IPS DF 6.9 (cell line): ENCODE data around the gene NRXN3.

Experiments used
- DNase-seq: peaks from one replicate; pipeline ENCODE4 v3.0.0-alpha.2; 2013; ENCODE audit warnings: low read depth, low spot score
- H3K27ac ChIP-seq: one replicate; pipeline ENCODE4 v1.5.1; 2013; ENCODE audit warnings: low read length, control low read depth
- H3K27me3 ChIP-seq: 2 replicates; pipeline ENCODE4 v1.6.1; 2013; ENCODE audit warnings: mild to moderate bottlenecking, low read length; ENCODE audit not compliant: control insufficient read depth, insufficient read depth
- H3K36me3 ChIP-seq: 2 replicates; pipeline ENCODE4 v1.6.1; 2013; ENCODE audit warnings: low read length; ENCODE audit not compliant: control insufficient read depth, insufficient read depth
- H3K4me1 ChIP-seq: 2 replicates; pipeline ENCODE4 v1.6.1; 2013; ENCODE audit warnings: low read length; ENCODE audit not compliant: control insufficient read depth, insufficient read depth
- H3K4me3 ChIP-seq: 2 replicates; pipeline ENCODE4 v1.5.1; 2013; ENCODE audit warnings: mild to moderate bottlenecking, low read length
- H3K9me3 ChIP-seq: 2 replicates; pipeline ENCODE4 v1.6.1; 2013; ENCODE audit warnings: low read length, inconsistent platforms; ENCODE audit not compliant: control insufficient read depth, insufficient read depth
- WGBS: extraction: QIAGEN DNeasy Blood & Tissue Kit; methylation state at CpG from one replicate; pipeline ENCODE4 v1.1.7; 2013; ENCODE audit warnings: mixed read lengths, missing lambda C conversion rate; ENCODE audit not compliant: insufficient read length, insufficient coverage; 5-methylcytosine and 5-hydroxymethylcytosine counted together

NRXN3 gene

DNA sequence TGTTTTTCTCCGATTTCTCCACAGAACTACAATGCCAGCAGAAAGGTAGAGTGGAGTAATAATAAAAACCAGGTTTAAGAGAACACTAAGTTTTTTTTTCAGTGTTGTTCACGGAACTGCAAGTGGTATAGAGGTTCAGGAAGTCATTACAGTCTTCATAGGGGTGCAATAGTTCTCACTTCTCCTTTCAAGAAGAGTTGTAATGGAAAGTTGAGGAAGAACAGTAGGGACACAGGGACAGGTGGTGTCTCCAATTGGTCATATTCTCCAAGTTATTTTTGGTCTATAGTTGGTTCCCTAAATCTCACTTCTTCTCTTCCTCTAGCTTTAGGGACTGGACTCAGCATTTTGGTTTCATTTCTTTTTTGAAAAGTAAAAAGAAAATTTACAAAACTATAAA, 894.0 kb downstream of the NRXN3 start:
- Histone ChIP-seq H3K9me3 (no peaks in the 10 kb centered on the region), H3K4me3 (no peak overlapping the region), H3K27me3 (no peaks in the 10 kb centered on the region), H3K27ac (no peak overlapping the region), H3K36me3 (no peaks in the 10 kb centered on the region), H3K4me1 (no peaks in the 10 kb centered on the region)
- no peak for DNase-seq
- WGBS = no CpG with 5 or more reads among the region's 2 CpGs

DNA sequence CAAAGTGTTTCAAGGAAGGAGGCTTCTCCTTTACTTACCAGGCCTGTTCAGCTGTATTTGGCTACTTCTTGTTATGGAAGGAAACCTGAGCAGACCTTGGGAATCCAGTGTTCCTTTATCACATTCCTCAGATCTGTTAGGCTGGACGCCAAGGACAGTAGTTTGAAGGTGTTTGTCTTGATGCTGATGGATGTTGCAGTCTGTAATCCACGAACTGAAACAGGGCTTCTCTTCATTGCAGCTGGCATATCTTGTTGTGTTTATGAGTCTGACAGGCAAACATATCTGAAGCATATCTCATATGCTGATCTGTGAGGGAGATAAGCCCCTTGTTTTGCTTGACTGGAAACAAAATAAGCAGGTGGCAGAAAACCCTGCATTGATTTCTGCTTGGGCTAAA, 904.3 kb downstream of the NRXN3 start:
- no peak for DNase-seq

DNA sequence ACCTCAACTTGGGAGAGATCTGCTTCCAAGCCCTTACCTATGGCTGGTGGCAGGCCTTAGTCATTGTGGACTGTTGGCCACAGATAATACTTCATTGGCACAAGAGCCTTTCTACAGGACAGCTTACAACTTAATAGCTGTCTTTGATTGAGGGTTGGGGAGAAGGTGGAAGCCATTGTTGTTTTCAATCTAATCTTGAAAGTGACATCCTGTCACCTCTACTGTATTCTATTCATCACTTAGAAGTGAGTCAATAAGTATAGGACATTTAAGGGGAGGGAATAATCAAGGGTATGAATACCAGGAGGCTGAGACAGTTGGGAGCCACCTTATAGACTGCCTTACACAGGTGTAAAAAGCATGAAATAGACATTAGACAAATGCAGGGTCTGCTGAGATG, 906.3 kb downstream of the NRXN3 start:
- no peak for DNase-seq
- Histone ChIP-seq H3K36me3 (no peaks in the 10 kb centered on the region), H3K4me1 (no peaks in the 10 kb centered on the region), H3K27me3 (no peaks in the 10 kb centered on the region), H3K27ac (no peak overlapping the region), H3K9me3 (no peaks in the 10 kb centered on the region), H3K4me3 (no peak overlapping the region)

More for the DNA sequence above, 904.3 kb downstream of the NRXN3 start:
- WGBS = no CpG with 5 or more reads among the region's 2 CpGs
- Histone ChIP-seq H3K4me3 (no peak overlapping the region), H3K9me3 (no peaks in the 10 kb centered on the region), H3K27me3 (no peaks in the 10 kb centered on the region), H3K27ac (no peak overlapping the region), H3K4me1 (no peaks in the 10 kb centered on the region), H3K36me3 (no peaks in the 10 kb centered on the region)

DNA sequence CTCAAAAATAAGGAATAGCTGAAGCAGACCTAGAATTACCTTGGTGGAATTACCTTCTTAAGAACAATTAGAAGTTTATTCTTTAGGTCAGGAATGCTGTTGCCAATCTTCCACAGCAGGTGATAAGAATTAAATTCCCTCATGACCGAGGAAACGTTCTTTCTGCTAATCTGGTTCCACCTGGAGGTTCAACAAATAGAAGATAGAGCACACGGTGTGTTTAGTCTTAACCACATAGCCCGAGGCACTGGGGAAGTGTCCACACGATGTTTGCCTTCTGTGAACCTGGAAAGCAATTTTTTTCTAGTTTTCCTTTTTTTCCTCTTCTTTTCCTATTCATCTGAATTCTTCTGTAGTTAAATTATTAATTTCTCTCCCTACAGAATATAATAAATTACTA, 906.9 kb downstream of the NRXN3 start:
- Histone ChIP-seq H3K27me3 (no peaks in the 10 kb centered on the region), H3K4me1 (no peaks in the 10 kb centered on the region), H3K9me3 (no peaks in the 10 kb centered on the region), H3K36me3 (no peaks in the 10 kb centered on the region), H3K4me3 (no peak overlapping the region), H3K27ac (no peak overlapping the region)
- WGBS = no CpG with 5 or more reads among the region's 5 CpGs
- DNase-seq = no peak

DNA sequence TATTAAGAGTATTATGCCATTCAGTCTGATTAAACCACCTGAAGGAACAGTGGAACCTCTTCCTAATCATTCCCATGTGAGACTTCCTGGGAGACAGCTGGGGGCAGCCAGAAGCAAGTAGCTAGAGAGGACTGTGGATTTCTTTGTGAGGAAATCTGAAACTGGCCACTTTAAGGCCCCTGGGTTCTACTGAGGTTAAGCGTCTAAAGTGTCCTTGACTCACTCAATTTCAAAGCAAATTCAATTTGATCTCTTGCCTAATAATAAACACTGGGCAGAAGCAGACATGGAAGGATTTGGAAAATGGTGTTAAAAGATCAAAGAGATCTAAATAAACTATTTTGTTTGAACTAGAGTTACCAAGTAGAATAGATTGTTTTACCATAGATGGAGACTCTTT, 909.9 kb downstream of the NRXN3 start:
- no peak for DNase-seq
- H3K27me3 ChIP-seq = no peaks in the 10 kb centered on the region
- H3K4me1 ChIP-seq = no peaks in the 10 kb centered on the region
- H3K4me3 ChIP-seq = no peak overlapping the region
- WGBS = no CpG with 5 or more reads among the region's 1 CpG
- no peak overlapping the region for H3K27ac ChIP-seq
- no peaks in the 10 kb centered on the region for H3K36me3 ChIP-seq
- H3K9me3 ChIP-seq = no peaks in the 10 kb centered on the region

DNA sequence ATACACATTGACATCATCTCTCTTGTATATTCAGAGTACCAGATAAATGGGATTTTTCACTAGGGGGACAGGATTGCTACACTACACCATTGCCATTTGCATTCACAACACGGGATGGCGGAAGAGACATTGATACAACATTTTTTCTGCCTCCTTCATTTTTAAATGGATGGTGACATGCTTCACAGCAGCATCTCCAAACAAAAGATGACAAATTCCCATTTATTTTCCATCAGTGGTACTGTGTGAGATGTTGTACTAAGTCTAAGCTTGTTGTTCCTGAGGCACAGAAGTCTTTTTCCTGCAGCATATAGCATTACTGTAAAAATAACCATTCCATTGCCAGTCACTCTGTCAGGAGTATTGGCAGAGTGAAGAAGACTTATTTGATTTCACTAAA, 912.7 kb downstream of the NRXN3 start:
- no peak for DNase-seq
- Histone ChIP-seq H3K27me3 (no peaks in the 10 kb centered on the region), H3K9me3 (no peaks in the 10 kb centered on the region), H3K36me3 (no peaks in the 10 kb centered on the region), H3K27ac (no peak overlapping the region), H3K4me3 (no peak overlapping the region), H3K4me1 (no peaks in the 10 kb centered on the region)
- no CpG with 5 or more reads among the region's 2 CpGs for WGBS

DNA sequence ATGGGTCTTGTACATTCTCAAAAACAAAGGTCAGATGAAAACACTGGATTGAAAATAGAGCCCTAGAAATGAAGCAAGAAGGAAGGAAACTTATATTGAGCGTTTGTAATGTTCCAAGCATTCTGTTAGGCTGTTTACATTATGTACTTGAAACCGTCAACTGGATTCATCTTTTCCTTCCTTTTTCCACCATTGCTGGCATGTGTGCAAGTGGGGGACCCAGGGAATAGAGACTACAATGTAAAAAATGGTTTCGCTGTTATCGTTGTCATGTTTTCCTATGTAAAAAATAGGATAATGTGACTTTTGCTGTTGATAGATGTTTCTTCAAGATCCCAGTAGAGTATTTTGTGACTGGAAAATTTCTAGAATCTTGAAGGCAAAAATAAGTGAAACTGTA, 913.2 kb downstream of the NRXN3 start:
- Histone ChIP-seq H3K36me3 (no peaks in the 10 kb centered on the region), H3K9me3 (no peaks in the 10 kb centered on the region), H3K27me3 (no peaks in the 10 kb centered on the region), H3K4me3 (no peak overlapping the region), H3K27ac (no peak overlapping the region), H3K4me1 (no peaks in the 10 kb centered on the region)
- no peak for DNase-seq
- WGBS = no CpG with 5 or more reads among the region's 4 CpGs

DNA sequence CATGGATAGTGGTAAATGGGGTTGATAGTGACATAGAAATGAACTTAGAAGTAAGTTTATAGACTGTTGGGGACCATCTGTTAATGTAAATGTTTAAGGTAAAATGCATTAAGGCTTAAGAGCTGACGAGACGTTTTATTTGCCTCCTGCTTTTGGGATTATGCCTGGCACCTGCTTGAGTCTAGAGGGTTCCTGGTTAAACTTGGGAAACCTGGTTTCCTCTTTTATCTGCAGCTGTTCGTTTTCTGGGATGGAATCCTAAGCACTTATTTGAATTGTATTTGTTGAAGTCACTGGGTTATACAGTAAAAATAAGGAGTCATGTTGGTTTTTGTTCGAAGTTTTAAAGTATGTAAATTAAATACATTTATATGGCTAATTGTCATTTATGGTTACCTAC, 914.7 kb downstream of the NRXN3 start:
- no peaks in the 10 kb centered on the region for H3K9me3 ChIP-seq
- DNase-seq = no peak
- 100% methylated on average over 1 of the region's 4 CpGs for WGBS
- H3K27me3 ChIP-seq = no peaks in the 10 kb centered on the region
- H3K27ac ChIP-seq = no peak overlapping the region
- H3K36me3 ChIP-seq = no peaks in the 10 kb centered on the region
- H3K4me3 ChIP-seq = no peak overlapping the region
- no peaks in the 10 kb centered on the region for H3K4me1 ChIP-seq

DNA sequence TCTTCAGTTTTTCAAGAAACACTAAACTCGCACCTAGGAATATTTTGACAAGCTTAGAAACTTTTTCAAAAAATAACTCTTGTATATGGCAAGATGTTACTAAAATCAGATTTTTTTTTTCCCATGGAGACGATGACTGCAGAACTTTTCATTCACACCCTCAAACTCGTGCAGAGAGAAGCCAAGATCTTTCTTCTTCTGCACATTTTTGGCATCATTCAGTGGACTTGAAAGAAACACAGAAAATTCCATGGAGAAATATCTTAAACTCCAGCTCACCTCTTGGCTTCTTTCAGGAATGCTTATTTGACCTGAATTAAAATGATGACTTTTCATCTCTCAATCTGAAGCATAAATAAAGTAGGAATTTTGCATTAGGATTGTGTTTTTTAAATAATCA, 919.4 kb downstream of the NRXN3 start:
- Histone ChIP-seq H3K36me3 (no peaks in the 10 kb centered on the region), H3K4me3 (no peak overlapping the region), H3K4me1 (no peaks in the 10 kb centered on the region), H3K27ac (no peak overlapping the region), H3K9me3 (no peaks in the 10 kb centered on the region), H3K27me3 (no peaks in the 10 kb centered on the region)
- DNase-seq = no peak
- WGBS = no CpG with 5 or more reads among the region's 3 CpGs

DNA sequence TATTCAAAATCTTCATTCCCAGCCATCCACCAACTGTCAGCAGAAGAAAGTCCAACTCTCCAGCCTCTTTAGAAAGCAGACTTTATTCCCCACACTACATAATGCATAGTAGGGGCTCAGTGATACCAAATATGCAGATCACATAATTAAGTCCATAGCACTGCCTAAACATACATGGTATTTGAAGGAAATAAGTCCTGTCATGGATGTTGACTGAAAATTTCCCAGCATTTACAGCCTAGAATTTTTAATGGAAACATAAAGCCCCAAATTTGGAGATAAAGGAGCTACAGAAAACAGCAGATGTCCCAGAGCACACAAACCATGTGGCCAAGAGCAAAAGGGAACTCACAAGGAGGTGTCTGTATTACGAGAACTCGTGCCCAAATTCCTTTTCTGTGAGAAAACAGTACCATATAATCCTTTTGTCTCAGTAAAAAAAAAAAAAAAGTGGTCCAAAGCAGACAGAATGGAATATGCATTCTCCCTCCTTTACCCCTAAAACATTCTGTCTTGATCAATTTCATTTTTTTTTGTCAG, 920.5 kb downstream of the NRXN3 start:
- no peak for DNase-seq
- no CpG with 5 or more reads among the region's 2 CpGs for WGBS
- Histone ChIP-seq H3K4me1 (no peaks in the 10 kb centered on the region), H3K4me3 (no peak overlapping the region), H3K9me3 (no peaks in the 10 kb centered on the region), H3K36me3 (no peaks in the 10 kb centered on the region), H3K27ac (no peak overlapping the region), H3K27me3 (no peaks in the 10 kb centered on the region)

DNA sequence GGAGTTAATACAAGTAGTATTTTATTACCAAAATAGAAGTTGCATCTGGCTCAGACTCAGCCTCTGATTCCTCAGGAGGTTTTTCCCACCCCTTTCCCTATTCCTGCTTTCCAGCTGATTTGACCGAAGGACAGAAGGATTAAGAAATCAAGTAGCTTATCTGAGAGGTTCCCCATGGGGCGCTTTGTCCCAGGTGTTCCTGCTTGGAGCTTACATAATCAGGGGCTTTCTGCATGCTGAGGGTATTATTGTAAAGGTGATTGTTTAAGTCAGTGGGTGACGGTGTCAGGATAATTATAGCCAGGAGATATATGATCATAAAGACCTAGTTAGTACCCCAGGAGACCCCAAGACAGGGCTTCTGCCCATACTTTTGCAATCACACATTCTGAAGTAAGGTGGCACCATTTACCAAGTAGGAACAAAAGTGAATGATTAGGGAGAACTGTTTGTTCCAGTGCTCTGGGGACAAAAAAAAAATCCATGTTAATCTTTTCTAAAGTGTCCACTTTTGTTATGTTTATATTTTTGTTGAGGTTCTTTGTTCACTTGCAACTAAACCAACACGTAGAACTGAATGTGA, 921.3 kb downstream of the NRXN3 start:
- H3K4me1 ChIP-seq = no peaks in the 10 kb centered on the region
- H3K27ac ChIP-seq = no peak overlapping the region
- no peaks in the 10 kb centered on the region for H3K9me3 ChIP-seq
- DNase-seq = no peak
- no CpG with 5 or more reads among the region's 4 CpGs for WGBS
- no peaks in the 10 kb centered on the region for H3K36me3 ChIP-seq
- no peaks in the 10 kb centered on the region for H3K27me3 ChIP-seq
- H3K4me3 ChIP-seq = no peak overlapping the region
